Measurements from ENCODE around the gene PLA2G2A.

The PLA2G2A gene

DNA sequence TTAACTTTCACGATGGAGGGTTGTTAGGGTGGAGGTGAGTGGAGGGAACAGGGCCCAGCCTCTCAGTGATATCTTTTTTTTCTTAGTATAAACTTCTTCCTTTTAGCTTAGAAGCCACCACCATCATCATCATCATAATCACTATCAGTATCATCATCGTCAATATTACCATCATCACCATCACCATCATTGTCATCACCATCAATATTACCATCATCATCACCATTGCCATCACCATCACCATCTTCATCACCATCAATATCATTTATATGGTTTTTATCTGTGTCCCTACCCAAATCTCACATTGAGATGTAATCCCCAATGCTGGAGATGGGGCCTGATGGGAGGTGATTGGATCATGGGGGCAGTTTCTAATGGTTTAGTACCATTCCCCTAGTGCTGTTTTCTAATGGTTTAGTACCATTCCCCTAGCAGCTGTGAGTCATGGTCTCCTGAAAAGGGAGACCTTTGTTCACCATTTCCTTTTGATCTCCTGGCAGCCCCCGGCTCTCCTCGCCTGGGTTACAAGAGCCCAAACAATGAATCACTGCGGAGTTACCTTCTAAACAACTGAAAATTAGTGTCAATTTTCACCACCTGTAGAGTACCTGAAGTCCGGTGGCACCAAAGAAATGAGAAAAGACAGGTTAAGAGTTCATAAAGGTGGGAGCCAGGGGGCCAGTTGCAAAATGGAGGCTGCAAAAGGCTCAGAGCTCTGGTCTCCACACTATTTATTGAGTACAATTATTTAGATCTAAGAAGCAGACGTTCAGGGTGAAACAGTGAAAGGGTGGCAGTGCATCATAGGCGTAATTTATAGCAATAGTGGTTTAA lies 52.9 kb downstream of the PLA2G2A start:
- ATAC-seq: no peak
